GM12892 (cell line): ENCODE data around the gene RPS6KA5.

Source experiments
- POLR2A ChIP-seq: IDR thresholded peaks from 2 replicates; pipeline ENCODE4 v1.6.1; 2011; ENCODE audit warnings: low read depth, low read length, control low read depth
- POLR2AphosphoS5 ChIP-seq: IDR thresholded peaks from 2 replicates; pipeline ENCODE4 v1.6.1; 2011; ENCODE audit warnings: low read depth, low read length, control low read depth
- TAF1 ChIP-seq: IDR thresholded peaks from 2 replicates; pipeline ENCODE4 v1.6.1; 2011; ENCODE audit warnings: low read depth, mild to moderate bottlenecking, control low read depth, low read length, borderline replicate concordance

- TF ChIP-seq POLR2A (no peak), POLR2AphosphoS5 (no peak), TAF1 (no peak)
Observed at GRCh38 chr14:90959344-90959743, 101.1 kb downstream of the RPS6KA5 start.
